ENCODE measurements around the gene REC114. TPM values are rescaled to one million over a fixed set of nuclear protein-coding genes. Genes with fewer than 3 reads are reported as not detected.

REC114 gene
- total RNA-seq, 1 experiment from 2014 or later, result not detected

DNA sequence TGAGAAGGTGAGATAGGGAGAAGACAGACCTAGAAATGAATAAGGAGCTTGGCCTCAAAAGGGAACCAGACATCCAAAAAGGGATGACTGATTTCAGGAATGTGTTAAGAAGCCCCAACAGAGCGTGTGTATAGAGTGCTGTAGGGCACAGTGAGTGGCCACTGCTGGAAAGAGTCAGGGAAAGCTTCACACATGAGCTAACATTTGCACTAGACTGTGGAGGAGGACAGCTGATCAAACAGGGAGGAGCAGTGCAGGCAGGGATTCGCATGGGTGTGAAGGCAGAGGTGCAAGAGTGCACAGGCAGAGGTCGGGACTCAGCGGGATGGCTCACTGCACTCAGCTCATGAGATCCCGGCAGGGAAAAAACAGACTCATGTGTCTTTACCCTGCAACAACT lies 128.4 kb downstream of the REC114 start:
- intact Hi-C loops (cut with micrococcal nuclease), result no loop called here
- no peak for DNase-seq (ENCODE audit: unreplicated experiment)
- CTCF ChIA-PET, result interaction anchor here (1.0 to 1.3 kb wide), 6 partner anchors 9 to 265 kb away, joined by 3 to 8 read pairs (median 4); no protein-coding TSS in a partner anchor

DNA sequence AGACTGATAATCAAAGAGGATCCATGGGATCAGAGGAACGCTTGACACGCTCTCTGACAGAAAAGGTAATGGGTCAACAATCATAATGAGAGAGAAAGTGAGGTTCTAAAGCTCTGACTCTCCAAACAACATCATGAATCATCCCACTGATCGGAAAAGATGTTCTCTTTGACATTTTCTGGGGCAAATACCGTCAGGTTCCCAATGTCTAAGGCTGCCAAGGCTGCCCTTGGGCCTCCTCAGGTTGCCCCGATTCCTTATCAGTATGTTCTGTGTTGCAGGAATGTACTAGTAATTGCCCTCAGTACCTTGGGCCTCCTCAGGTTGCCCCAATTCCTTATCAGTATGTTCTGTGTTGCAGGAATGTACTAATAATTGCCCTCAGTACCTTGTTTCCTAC lies 129.3 kb downstream of the REC114 start:
- no TSS peak for BruUV-seq (replicated peaks)
- peaks cover 86% of the 10 kb centered on the region for H3K36me3 Mint-ChIP-seq (ENCODE audit: insufficient read depth, unreplicated experiment)
- intact Hi-C loops (cut with micrococcal nuclease), result no loop called here
- ChIA-PET CTCF (interaction anchor here (0.6 to 1.3 kb wide), 4 partner anchors 64 to 265 kb away, joined by 3 to 8 read pairs (median 5); no protein-coding TSS in a partner anchor), POLR2A (interaction anchor here (1.2 to 5.5 kb wide), 3 partner anchors 13 to 62 kb away, joined by 4 to 51 read pairs (median 7); partner anchors contain the start of gene NPTN)
- no peaks in the 10 kb centered on the region for H3K9me3 Mint-ChIP-seq (ENCODE audit: unreplicated experiment)
- peaks cover 27% of the 10 kb centered on the region for H3K4me1 Mint-ChIP-seq (ENCODE audit: insufficient read depth, unreplicated experiment)
- TF ChIP-seq, protein P1, sequence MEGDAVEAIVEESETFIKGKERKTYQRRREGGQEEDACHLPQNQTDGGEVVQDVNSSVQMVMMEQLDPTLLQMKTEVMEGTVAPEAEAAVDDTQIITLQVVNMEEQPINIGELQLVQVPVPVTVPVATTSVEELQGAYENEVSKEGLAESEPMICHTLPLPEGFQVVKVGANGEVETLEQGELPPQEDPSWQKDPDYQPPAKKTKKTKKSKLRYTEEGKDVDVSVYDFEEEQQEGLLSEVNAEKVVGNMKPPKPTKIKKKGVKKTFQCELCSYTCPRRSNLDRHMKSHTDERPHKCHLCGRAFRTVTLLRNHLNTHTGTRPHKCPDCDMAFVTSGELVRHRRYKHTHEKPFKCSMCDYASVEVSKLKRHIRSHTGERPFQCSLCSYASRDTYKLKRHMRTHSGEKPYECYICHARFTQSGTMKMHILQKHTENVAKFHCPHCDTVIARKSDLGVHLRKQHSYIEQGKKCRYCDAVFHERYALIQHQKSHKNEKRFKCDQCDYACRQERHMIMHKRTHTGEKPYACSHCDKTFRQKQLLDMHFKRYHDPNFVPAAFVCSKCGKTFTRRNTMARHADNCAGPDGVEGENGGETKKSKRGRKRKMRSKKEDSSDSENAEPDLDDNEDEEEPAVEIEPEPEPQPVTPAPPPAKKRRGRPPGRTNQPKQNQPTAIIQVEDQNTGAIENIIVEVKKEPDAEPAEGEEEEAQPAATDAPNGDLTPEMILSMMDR (IDR thresholded peaks at IDR 0.05; ENCODE audit: unreplicated experiment), result no peak
- H3K27ac Mint-ChIP-seq (ENCODE audit: low read depth, unreplicated experiment), result peak overlapping the region; percentile 44
- H3K27me3 Mint-ChIP-seq (ENCODE audit: insufficient read depth, unreplicated experiment), result no peaks in the 10 kb centered on the region
- DNase-seq (ENCODE audit: unreplicated experiment), result no peak
- H3K4me3 Mint-ChIP-seq (ENCODE audit: unreplicated experiment), result no peak overlapping the region

More for the DNA sequence above, 128.4 kb downstream of the REC114 start:
- BruUV-seq (replicated peaks), result no TSS peak
- POLR2A ChIA-PET, result interaction anchor here (0.6 to 1.2 kb wide), 5 partner anchors 39 to 76 kb away, joined by 3 to 7 read pairs (median 3); partner anchors contain the start of gene NPTN
- Mint-ChIP-seq H3K36me3 (ENCODE audit: insufficient read depth, unreplicated experiment) (peaks cover 87% of the 10 kb centered on the region), H3K4me1 (ENCODE audit: insufficient read depth, unreplicated experiment) (peaks cover 23% of the 10 kb centered on the region), H3K27me3 (ENCODE audit: insufficient read depth, unreplicated experiment) (no peaks in the 10 kb centered on the region), H3K27ac (ENCODE audit: low read depth, unreplicated experiment) (peak overlapping the region; percentile 44), H3K9me3 (ENCODE audit: unreplicated experiment) (no peaks in the 10 kb centered on the region), H3K4me3 (ENCODE audit: unreplicated experiment) (no peak overlapping the region)
- TF ChIP-seq, protein P1 (IDR thresholded peaks at IDR 0.05; ENCODE audit: unreplicated experiment), result no peak

DNA sequence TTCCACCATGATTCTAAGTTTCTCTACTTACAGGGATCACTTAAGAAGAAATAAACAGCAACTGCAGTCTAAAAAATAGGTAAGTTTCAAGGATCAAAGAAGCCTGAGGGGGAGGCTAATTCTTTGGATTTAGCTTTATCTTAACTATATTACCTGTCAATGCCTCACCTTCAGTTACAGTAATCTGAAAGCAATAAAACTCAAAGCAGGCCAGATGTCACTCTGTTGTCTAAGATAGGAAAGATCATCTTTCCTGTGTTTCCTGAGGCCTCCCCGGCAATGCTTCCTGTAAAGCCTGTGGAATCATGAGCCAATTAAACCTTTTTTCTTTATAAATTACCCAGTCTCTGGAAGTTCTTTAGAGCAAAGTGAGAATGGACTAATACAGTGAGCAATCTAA lies 130.1 kb downstream of the REC114 start:
- TF ChIP-seq, protein P1 (IDR thresholded peaks at IDR 0.05; ENCODE audit: unreplicated experiment), result no peak
- no peaks in the 10 kb centered on the region for H3K9me3 Mint-ChIP-seq (ENCODE audit: unreplicated experiment)
- H3K4me3 Mint-ChIP-seq (ENCODE audit: unreplicated experiment), result no peak overlapping the region
- peaks cover 88% of the 10 kb centered on the region for H3K36me3 Mint-ChIP-seq (ENCODE audit: insufficient read depth, unreplicated experiment)
- H3K27ac Mint-ChIP-seq (ENCODE audit: low read depth, unreplicated experiment), result peak overlapping the region; percentile 88
- ChIA-PET CTCF (interaction anchor here (0.6 to 1.1 kb wide), 4 partner anchors 49 to 315 kb away, joined by 3 to 5 read pairs (median 3); no protein-coding TSS in a partner anchor), POLR2A (interaction anchor here (0.6 to 5.5 kb wide), 7 partner anchors 10 to 61 kb away, joined by 3 to 51 read pairs (median 4); partner anchors contain the start of gene NPTN)
- H3K27me3 Mint-ChIP-seq (ENCODE audit: insufficient read depth, unreplicated experiment), result no peaks in the 10 kb centered on the region
- H3K4me1 Mint-ChIP-seq (ENCODE audit: insufficient read depth, unreplicated experiment), result peaks cover 34% of the 10 kb centered on the region
- intact Hi-C loops (cut with micrococcal nuclease), result no loop called here
- no TSS peak for BruUV-seq (replicated peaks)
- no peak for DNase-seq (ENCODE audit: unreplicated experiment)

DNA sequence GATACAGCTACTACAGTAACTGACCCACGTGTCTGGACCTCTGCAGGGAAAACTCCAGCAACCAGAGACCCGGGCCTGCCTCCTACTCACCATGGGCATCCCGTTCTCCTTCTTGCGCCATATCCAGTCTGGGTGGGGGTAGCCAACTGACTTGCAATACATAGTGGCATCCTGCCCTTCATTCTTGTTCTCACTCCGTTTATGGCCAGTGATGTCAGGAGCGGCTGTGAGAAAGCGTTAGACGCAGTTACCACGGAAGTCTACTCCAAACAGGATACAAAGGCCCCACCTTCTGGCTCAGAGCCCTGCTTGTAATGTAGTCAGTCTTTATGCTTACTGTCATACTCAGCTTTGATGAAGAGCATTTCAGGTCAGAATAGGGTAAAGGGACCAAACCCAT lies 130.6 kb downstream of the REC114 start:
- peak; percentile 97 for DNase-seq (ENCODE audit: unreplicated experiment)
- intact Hi-C loops (cut with micrococcal nuclease), result no loop called here
- Mint-ChIP-seq H3K4me1 (ENCODE audit: insufficient read depth, unreplicated experiment) (peaks cover 39% of the 10 kb centered on the region), H3K9me3 (ENCODE audit: unreplicated experiment) (no peaks in the 10 kb centered on the region), H3K27ac (ENCODE audit: low read depth, unreplicated experiment) (peak overlapping the region; percentile 88), H3K27me3 (ENCODE audit: insufficient read depth, unreplicated experiment) (no peaks in the 10 kb centered on the region), H3K36me3 (ENCODE audit: insufficient read depth, unreplicated experiment) (peaks cover 88% of the 10 kb centered on the region), H3K4me3 (ENCODE audit: unreplicated experiment) (no peak overlapping the region)
- ChIA-PET POLR2A (interaction anchor here (0.6 to 5.5 kb wide), 9 partner anchors 11 to 83 kb away, joined by 3 to 51 read pairs (median 4); partner anchors contain the start of gene NPTN), CTCF (interaction anchor here (0.6 to 1.1 kb wide), 4 partner anchors 48 to 315 kb away, joined by 3 read pairs; no protein-coding TSS in a partner anchor)
- TF ChIP-seq, protein P1 (IDR thresholded peaks at IDR 0.05; ENCODE audit: unreplicated experiment), result no peak
- no TSS peak for BruUV-seq (replicated peaks)
